SK-N-SH (cell line): ENCODE data around the gene CLCN6. TPM values are rescaled to one million over a fixed set of nuclear protein-coding genes. Genes with fewer than 3 reads are reported as not detected.

Experiments used
- CTCF ChIA-PET: fragments of 300-600, 350-600 bp; formaldehyde crosslinking; extraction: SDS; loops from one replicate; lab custom pipeline; 2021; lab: Yijun Ruan, JAX
- POLR2A ChIA-PET: fragments of 350-600 bp; sonication (Branson Sonifier 250); formaldehyde crosslinking; extraction: SDS; loops from one replicate; lab custom pipeline; 2020; ENCODE audit warnings: antibody characterized with exemption, inconsistent platforms; lab: Yijun Ruan, JAX
- DNase-seq: peaks from one replicate; pipeline ENCODE4 v3.0.0; 2012
- H2AFZ ChIP-seq: fragments of 200-600 bp; sonication (generic); 2 replicates; pipeline ENCODE4 v1.8.1; 2016; ENCODE audit warnings: antibody characterized with exemption, mild to moderate bottlenecking, low read depth
- H3F3A ChIP-seq: fragments of 200-600 bp; sonication (generic); replicated peaks from 2 replicates; pipeline ENCODE3; 2016; ENCODE audit warnings: antibody characterized with exemption, mild to moderate bottlenecking; ENCODE audit not compliant: insufficient read depth
- H3K27ac ChIP-seq, 2 experiments: fragments of 200-500 bp in 1 of 2; fragments of 200-600 bp in 1 of 2; sonication (Bioruptor generic) in 1 of 2; sonication (generic), shearing (Covaris generic) in 1 of 2; 2 replicates each; pipeline versions ENCODE4 v1.5.1 to v1.6.1; 2014 to 2016; ENCODE audit warnings: low read depth in 2 of 2, inconsistent platforms in 1 of 2, low read length in 1 of 2, mild to moderate bottlenecking in 1 of 2, mixed read lengths in 1 of 2
- H3K27me3 ChIP-seq: fragments of 200-600 bp; sonication (generic), shearing (Covaris generic); 2 replicates; pipeline ENCODE4 v1.6.1; 2016; ENCODE audit warnings: mixed run types; ENCODE audit not compliant: insufficient read depth
- H3K36me3 ChIP-seq, 2 experiments: fragments of 200-500 bp in 1 of 2; fragments of 200-600 bp in 1 of 2; sonication (Bioruptor generic) in 1 of 2; sonication (generic) in 1 of 2; replicated peaks in 1 of 2; 2 replicates each; pipeline versions ENCODE3 to v1.5.1; 2014 to 2016; ENCODE audit warnings: low read length in 1 of 2, mild to moderate bottlenecking in 1 of 2; ENCODE audit not compliant: insufficient read depth in 2 of 2, control insufficient read depth in 1 of 2
- H3K4me1 ChIP-seq, 2 experiments: fragments of 200-500 bp in 1 of 2; fragments of 200-600 bp in 1 of 2; sonication (Bioruptor generic) in 1 of 2; sonication (generic), shearing (Covaris generic) in 1 of 2; 2 replicates each; pipeline versions ENCODE4 v1.5.1 to v1.6.1; 2014 to 2016; ENCODE audit warnings: low read depth in 1 of 2, low read length in 1 of 2, mixed run types in 1 of 2; ENCODE audit not compliant: insufficient read depth in 2 of 2, control insufficient read depth in 1 of 2
- H3K4me2 ChIP-seq: fragments of 200-600 bp; sonication (generic), shearing (Covaris generic); 2 replicates; pipeline ENCODE4 v1.6.1; 2017; ENCODE audit warnings: mixed run types
- H3K4me3 ChIP-seq, 2 experiments: fragments of 200-500 bp in 1 of 2; fragments of 200-600 bp in 1 of 2; sonication (Bioruptor generic) in 1 of 2; sonication (generic), shearing (Covaris generic) in 1 of 2; 2 replicates each; pipeline versions ENCODE4 v1.5.1 to v1.8.1; 2014 to 2016; ENCODE audit warnings: low read depth in 2 of 2, inconsistent platforms in 1 of 2, low read length in 1 of 2, mild to moderate bottlenecking in 1 of 2, mixed read lengths in 1 of 2, moderate library complexity in 1 of 2
- H3K79me2 ChIP-seq: fragments of 200-600 bp; sonication (generic); 2 replicates; pipeline ENCODE4 v1.8.1; 2017; ENCODE audit warnings: mild to moderate bottlenecking; ENCODE audit not compliant: insufficient read depth
- H3K9ac ChIP-seq: fragments of 200-600 bp; sonication (generic); 2 replicates; pipeline ENCODE4 v1.6.1; 2017; ENCODE audit warnings: mixed run types
- H3K9me2 ChIP-seq: fragments of 200-600 bp; sonication (generic); 2 replicates; pipeline ENCODE4 v1.6.1; 2017; ENCODE audit warnings: mixed run types
- H3K9me3 ChIP-seq: fragments of 200-600 bp; sonication (generic); 2 replicates; pipeline ENCODE4 v1.6.1; 2017; ENCODE audit warnings: mixed run types, mild to moderate bottlenecking, moderate library complexity
- H4K20me1 ChIP-seq: fragments of 200-600 bp; sonication (generic); 2 replicates; pipeline ENCODE4 v1.6.1; 2017; ENCODE audit warnings: mild to moderate bottlenecking, mixed run types; ENCODE audit not compliant: insufficient read depth
- CHD2 ChIP-seq: fragments of 150-350 bp; IDR thresholded peaks from 2 replicates; pipeline ENCODE4 v1.6.1; 2018; ENCODE audit warnings: low read length; ENCODE audit not compliant: partially characterized antibody
- FOSL2 ChIP-seq: IDR thresholded peaks from 2 replicates; pipeline ENCODE4 v1.4.0; 2012; ENCODE audit warnings: low read depth, mild to moderate bottlenecking, moderate library complexity, borderline replicate concordance
- FOXM1 ChIP-seq: IDR thresholded peaks from 2 replicates; pipeline ENCODE4 v1.4.0; 2012; ENCODE audit warnings: low read depth, mild to moderate bottlenecking
- GABPA ChIP-seq: IDR thresholded peaks from 2 replicates; pipeline ENCODE4 v1.4.0; 2012; ENCODE audit warnings: low read depth, mild to moderate bottlenecking
- JUND ChIP-seq: IDR thresholded peaks from 2 replicates; pipeline ENCODE4 v1.4.0; 2012
- NFIC ChIP-seq: IDR thresholded peaks from 2 replicates; pipeline ENCODE4 v1.4.0; 2012; ENCODE audit warnings: borderline replicate concordance
- NRF1 ChIP-seq: IDR thresholded peaks from 2 replicates; pipeline ENCODE4 v1.6.1; 2012; ENCODE audit warnings: low read depth, mild to moderate bottlenecking, low read length
- POLR2AphosphoS5 ChIP-seq: IDR thresholded peaks from 2 replicates; pipeline ENCODE4 v1.6.1; 2012; ENCODE audit warnings: low read depth, low read length
- SMC3 ChIP-seq: IDR thresholded peaks from 2 replicates; pipeline ENCODE4 v1.6.1; 2012; ENCODE audit warnings: low read depth, low read length, improper control_type of control experiment
- TAF1 ChIP-seq: IDR thresholded peaks from 2 replicates; pipeline ENCODE4 v1.6.1; 2012; ENCODE audit warnings: low read depth, mild to moderate bottlenecking, low read length, moderate library complexity, borderline replicate concordance
- TEAD4 ChIP-seq: IDR thresholded peaks from 2 replicates; pipeline ENCODE4 v1.4.0; 2012; ENCODE audit warnings: mild to moderate bottlenecking, borderline replicate concordance; ENCODE audit not compliant: insufficient read depth
- USF1 ChIP-seq: IDR thresholded peaks from 2 replicates; pipeline ENCODE4 v1.4.0; 2012; ENCODE audit warnings: low read depth, borderline replicate concordance
- USF2 ChIP-seq: fragments of 150-350 bp; IDR thresholded peaks from 2 replicates; pipeline ENCODE4 v1.6.1; 2017; ENCODE audit warnings: antibody characterized with exemption, low read length, low read depth, borderline replicate concordance
- YY1 ChIP-seq: IDR thresholded peaks from 2 replicates; pipeline ENCODE4 v1.4.0; 2012; ENCODE audit warnings: low read depth, mild to moderate bottlenecking
- WGBS: methylation state at CpG from one replicate; pipeline ENCODE4 v1.1.6; 2017; ENCODE audit warnings: low lambda C conversion rate; 5-methylcytosine and 5-hydroxymethylcytosine counted together
- polyA plus RNA-seq, 3 experiments: library from polyadenylated mRNA; depleted of rRNA; stranded (reverse); fragments of >200 nt; gene quantifications; 2 replicates each; pipeline ENCODE4 v1.2.3, GENCODE V29; 2012
- TF ChIP-seq, protein P1 (sequence below): IDR thresholded peaks from 2 replicates; pipeline ENCODE4 v1.6.1; 2012; ENCODE audit warnings: mild to moderate bottlenecking, low read depth, low read length, moderate library complexity

CLCN6 gene
- polyA plus RNA-seq, 1 of the 3 experiments (the other 2 are of a cell fraction), result 7.4 TPM

DNA sequence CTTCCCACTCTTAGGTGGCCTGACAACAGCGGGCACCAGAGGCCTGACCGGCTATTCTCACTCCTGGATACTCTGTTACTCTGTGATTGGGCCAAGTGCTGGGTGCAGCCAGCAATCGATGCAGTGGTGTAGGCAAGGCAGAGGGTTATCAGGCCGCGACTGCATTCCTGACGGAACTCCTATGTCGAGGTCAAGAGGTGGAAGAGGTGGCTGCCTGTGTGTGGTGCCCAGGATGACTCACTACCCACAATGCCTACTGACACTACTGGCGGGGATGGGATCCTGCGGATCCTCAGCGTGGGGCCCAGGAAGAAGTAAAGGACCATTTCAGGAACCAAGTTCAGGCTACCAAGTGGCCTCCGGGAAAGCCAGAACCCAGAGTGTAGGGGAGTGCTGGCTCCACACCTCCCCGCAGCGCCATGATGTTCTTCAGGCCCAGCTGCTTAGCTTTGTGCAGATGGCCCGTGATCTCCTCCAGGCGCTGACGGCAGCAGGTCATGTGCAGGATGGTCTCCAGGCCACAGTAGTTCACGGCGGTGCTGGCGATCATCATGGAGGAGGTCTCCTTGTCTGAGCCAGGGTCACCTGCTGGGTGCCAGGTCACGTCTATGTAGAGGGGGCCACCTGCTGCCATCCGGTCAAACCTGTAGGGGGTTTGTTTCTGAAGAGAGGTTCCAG lies 5.1 kb upstream of the CLCN6 start:
- Histone ChIP-seq H3K36me3 (peaks cover 0 to 20% of the 10 kb centered on the region in 2 experiments), H4K20me1 (no peaks in the 10 kb centered on the region), H3K79me2 (no peaks in the 10 kb centered on the region; the same call in 1 of the 2 replicates), H3K9me3 (no peaks in the 10 kb centered on the region), H3K9me2 (no peaks in the 10 kb centered on the region), H3K9ac (no peak overlapping the region), H3K4me2 (no peak overlapping the region), H3K4me1 (peaks cover 21 to 27% of the 10 kb centered on the region in 2 experiments; a peak in 3 of 4 replicates), H3F3A (no peaks in the 10 kb centered on the region), H2AFZ (no peak overlapping the region), H3K27me3 (no peaks in the 10 kb centered on the region), H3K27ac (no peak overlapping the region), H3K4me3 (no peak overlapping the region)
- no peak for DNase-seq
- ChIA-PET CTCF (no interaction called here), POLR2A (no interaction called here)
- TF ChIP-seq GABPA (no peak), USF2 (no peak), NFIC (no peak), TEAD4 (no peak), USF1 (no peak), YY1 (no peak), FOSL2 (no peak), TAF1 (no peak), POLR2AphosphoS5 (no peak), SMC3 (no peak), FOXM1 (no peak), JUND (no peak), NRF1 (no peak), CHD2 (no peak)
- TF ChIP-seq, protein P1, sequence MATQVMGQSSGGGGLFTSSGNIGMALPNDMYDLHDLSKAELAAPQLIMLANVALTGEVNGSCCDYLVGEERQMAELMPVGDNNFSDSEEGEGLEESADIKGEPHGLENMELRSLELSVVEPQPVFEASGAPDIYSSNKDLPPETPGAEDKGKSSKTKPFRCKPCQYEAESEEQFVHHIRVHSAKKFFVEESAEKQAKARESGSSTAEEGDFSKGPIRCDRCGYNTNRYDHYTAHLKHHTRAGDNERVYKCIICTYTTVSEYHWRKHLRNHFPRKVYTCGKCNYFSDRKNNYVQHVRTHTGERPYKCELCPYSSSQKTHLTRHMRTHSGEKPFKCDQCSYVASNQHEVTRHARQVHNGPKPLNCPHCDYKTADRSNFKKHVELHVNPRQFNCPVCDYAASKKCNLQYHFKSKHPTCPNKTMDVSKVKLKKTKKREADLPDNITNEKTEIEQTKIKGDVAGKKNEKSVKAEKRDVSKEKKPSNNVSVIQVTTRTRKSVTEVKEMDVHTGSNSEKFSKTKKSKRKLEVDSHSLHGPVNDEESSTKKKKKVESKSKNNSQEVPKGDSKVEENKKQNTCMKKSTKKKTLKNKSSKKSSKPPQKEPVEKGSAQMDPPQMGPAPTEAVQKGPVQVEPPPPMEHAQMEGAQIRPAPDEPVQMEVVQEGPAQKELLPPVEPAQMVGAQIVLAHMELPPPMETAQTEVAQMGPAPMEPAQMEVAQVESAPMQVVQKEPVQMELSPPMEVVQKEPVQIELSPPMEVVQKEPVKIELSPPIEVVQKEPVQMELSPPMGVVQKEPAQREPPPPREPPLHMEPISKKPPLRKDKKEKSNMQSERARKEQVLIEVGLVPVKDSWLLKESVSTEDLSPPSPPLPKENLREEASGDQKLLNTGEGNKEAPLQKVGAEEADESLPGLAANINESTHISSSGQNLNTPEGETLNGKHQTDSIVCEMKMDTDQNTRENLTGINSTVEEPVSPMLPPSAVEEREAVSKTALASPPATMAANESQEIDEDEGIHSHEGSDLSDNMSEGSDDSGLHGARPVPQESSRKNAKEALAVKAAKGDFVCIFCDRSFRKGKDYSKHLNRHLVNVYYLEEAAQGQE, result no peak
- 91% methylated on average over 13 of the region's 21 CpGs for WGBS
